GM21423 (cell line): Measurements from ENCODE around the gene ARSD.
"Not testable (repeated sequence)": the region's sequence is repeated elsewhere in the genome, so short reads cannot be mapped to it uniquely, and the experiment has no call there.

Experiments used
- ATAC-seq: cut with Tn5 transposase; IDR thresholded peaks from one replicate; pipeline ENCODE4 v1.9.1; 2021; ENCODE audit warnings: mild to moderate bottlenecking, moderate library complexity; ENCODE audit not compliant: unreplicated experiment

ARSD gene

DNA sequence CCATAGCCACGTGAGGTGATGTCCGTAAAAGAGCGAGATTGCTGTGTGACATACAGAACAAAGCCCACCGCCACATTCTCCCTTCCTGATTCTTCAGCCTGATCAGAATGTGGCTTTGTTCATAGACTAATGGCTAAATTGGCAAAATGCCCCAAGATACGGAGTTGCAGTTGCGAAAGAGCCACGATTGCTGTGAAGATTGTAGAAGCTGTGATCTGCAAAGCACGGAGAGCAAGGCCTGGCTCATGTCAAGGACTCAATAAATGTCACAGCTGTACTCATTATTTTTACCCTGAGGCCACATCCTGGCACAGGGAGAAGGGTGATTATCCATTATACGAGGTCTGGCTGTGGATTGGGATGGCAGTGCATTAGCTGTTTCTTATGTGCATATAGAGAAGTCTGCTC lies 34.2 kb downstream of the ARSD start:
- ATAC-seq, result no peak

DNA sequence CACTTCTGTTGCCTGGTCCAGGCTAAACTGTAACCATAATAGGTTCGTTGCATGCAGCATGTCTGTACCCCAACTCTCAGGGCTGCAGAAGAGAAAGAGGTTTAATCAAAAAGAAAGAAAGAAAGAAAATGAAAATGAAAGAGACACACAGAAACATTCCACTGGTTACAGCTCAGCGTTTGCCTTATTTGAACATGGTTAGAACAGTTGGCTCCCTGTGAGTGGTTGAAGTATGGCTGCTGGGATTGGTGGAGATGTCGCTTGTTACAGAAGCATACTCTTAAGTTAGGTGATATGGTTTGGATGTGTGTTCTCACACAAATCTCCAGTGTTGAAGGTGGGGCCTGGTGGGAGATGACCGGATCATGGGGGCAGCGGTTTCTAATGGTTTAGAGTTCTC lies 36.3 kb downstream of the ARSD start:
- no peak for ATAC-seq

DNA sequence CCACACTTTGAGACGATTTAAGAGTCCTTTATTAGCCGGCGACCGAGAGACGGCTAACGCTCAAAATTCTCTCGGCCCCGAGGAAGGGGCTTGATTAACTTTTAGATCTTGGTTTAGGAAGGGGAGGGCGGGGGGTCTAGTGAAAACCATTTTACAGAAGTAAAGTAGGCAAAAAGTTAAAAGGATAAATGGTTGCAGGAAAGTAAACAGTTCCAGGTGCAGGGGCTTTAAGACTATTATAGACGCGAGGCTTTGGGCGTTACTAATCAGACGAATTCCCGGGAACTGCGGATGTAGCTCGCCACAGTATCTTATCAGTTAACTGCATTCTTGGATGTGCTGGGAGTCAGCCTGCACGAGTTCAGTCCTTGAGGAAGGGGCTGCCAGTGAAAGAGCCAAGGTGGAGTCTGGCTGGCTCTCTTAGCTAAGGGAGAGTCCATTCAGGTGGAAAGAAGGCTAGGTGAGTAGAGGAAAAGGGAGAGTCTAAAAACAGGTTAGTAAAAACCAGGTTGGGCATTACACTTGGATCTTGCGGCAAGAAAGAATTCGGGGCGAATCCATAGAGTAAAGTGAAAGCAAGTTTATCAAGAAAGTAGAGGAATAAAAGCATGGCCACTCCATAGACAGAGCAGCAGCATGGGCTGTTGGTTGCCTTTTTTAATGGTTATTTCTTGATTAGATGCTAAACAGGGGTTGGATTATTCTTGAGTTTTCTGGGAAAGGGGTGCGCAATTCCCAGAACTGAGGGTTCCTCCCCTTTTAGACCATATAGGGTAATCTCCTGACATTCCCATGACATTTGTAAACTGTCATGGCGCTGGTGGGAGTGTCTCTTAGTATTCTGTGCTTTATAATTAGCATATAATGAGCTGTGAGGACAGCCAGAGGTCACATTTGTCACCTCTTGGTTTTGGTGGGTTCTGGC lies 38.3 kb downstream of the ARSD start:
- not testable (repeated sequence) for ATAC-seq

DNA sequence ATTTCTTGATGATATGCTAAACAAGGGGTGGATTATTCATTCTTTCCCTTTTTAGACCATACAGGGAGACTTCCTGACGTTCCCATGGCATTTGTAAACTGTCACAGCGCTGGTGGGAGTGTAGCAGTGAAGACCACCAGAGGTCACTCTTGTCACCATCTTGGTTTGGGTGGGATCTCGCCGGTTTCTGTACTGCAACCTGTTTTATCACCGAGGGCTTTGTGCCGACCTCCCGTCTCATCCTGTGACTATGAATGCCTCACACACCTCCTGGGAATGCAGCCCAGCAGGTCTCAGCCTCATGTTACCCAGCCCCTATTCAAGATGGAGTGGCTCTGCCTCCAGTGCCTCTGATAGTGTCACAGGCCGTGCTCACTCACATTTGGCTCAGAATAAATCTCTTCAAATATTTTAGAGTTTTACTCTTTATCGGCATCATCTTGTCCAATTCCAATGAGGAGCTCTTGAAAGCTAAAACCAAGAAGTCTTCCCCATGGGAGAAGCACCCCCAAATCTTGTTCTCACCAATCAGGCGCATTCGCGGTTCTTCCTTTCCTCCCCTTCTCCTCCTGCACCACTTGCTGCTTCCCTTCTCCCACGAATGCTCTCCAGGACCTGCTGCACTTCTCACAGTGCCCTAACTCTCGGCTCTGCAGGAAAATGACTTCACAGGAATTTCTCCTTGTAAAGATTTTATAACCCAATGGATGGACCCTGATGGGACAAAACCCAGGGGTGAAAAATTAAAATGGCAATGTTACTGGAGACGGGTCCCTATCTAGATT lies 39.2 kb downstream of the ARSD start:
- not testable (repeated sequence) for ATAC-seq

DNA sequence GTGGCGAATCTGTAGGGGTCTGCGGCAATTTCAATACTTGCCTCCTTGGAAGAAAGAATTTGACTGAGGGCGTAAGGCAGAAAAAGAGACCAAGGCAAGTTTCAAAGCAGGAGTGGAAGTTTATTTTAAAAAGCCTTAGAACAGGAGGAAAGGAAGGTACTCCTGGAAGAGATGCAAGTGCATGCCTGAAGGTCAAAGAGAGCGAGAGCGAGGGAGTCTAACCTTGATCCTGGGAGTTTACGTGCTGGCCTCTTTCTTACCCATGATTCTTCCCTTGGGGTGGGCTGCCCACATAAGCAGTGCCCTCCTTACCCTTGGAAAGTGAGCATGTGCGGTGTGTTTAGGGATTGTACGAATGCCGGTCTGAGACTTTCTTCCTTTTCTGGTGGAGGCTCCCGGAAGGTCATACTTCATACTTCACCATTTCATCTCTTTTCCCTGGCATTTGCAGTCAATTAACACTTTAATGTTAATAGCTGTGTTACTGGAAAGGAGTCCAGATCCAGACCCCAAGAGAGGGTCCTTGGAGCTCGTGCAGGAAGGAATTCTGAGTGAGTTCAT lies 40.0 kb downstream of the ARSD start:
- no peak for ATAC-seq

DNA sequence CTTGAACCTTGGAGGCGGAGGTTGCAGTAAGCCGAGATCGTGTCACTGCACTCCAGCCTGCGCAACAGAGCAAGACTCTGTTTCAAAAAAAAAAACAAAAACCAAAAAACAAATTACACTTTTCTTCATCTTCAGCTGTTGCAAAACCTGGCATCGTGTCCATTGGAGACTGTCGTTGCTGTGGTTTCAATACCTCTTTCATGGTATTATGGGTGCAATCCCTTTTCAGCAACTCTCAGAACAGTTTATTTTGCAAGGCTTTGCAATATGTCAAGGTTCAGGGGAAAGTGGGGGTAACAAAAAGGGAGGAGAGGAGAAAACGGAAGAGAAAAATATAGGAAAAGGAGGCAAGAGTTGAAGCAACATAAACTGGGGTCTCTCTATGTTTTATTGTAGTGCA lies 40.8 kb downstream of the ARSD start:
- ATAC-seq, result no peak

DNA sequence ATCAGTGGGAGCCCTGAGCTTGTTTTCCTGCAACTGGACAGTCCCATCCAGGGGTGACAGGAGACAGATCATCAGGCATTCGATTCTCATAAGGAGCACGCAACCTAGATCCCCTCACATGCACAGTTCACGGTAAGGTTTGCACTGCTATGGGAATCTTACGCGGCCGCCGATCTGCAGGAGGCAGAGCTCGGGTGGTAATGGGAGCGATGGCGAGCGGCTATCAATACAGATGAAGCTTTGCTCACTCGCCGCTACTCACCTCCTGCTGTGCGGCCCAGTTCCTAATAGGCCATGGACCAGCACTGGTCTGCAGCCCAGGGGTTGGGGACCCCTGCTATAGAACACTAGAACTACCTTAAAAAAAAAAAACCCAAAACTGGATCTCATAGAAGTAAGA lies 45.4 kb downstream of the ARSD start:
- ATAC-seq, result no peak

DNA sequence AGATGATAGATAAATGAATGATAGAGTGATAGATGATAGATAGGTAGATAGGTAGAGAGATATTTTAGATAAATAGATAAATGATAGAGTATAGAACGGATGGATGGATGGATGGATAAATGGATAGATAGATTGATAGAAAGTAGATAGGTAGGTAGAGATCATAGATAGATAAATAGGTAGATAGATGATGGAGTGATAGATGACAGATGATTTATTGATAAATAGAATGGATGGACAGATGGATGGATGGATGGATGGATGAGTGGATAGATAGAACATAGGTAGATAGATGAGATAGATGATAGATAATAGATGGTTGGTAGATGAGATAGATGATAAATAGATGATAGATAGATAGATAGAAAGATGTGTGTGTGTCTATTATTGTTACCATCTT lies 49.5 kb downstream of the ARSD start:
- no peak for ATAC-seq

DNA sequence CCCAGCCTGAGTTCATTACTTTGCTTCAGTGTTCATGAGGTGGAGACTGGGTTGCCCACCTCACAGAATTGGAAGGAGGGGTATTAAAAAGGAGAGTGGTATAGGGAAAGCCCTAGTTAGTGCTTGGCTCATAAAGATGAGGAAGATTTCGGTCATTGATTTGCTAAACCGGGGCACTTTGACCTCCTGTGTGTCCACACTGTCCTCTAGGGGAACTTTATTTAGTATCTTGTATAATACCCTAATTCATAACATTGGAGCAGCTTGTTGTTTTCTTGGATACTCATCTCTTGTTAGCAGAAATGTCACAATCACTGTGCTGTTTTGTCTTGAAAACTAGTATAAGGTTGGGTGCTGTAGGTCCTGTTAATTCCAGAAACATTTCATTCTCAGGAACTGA lies 50.6 kb downstream of the ARSD start:
- ATAC-seq, result no peak

DNA sequence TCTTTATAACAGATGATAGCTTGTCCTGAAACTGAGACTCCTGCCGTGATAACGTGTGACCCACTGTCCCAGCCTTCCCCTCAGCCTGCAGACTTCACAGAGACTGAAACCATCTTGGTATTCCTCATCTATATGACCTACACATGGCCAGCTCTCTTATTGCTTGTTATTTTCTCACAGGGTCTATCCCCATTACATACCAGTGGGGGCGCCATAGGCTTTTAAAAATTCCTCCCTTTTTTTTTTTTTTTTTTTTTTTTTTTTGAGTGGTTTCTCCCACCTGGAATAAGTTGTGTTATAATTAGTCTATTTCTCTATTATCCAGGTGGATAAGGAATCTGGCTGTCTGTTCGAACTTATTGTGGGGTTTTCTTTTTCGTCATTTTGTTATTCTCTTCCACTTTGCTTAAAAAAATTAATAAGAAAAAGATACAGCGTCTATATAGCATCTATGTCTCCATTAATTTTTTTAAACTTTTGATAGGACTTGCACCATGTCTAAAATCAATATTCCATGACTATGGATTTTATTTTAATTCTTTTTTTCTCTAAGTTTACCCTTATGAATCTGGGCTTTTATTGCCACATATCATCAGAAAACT lies 53.2 kb downstream of the ARSD start:
- no peak for ATAC-seq

DNA sequence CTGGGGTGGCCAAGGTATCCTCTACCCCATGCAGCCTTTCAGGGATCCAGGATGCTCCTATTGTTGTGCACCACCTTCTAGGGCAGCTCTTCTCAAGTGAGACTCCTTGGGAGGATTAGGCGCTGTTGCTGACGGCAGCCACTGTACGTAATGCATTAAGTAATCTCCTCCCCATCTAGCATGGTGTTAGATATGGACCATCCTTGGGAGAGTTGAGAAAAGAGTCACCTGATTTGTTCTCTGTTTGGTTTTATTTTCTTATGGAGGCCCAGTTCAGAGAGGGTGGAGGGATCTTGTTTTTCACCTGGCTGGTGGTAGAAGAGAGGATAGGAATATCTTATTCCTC lies 54.0 kb downstream of the ARSD start:
- ATAC-seq, result no peak

DNA sequence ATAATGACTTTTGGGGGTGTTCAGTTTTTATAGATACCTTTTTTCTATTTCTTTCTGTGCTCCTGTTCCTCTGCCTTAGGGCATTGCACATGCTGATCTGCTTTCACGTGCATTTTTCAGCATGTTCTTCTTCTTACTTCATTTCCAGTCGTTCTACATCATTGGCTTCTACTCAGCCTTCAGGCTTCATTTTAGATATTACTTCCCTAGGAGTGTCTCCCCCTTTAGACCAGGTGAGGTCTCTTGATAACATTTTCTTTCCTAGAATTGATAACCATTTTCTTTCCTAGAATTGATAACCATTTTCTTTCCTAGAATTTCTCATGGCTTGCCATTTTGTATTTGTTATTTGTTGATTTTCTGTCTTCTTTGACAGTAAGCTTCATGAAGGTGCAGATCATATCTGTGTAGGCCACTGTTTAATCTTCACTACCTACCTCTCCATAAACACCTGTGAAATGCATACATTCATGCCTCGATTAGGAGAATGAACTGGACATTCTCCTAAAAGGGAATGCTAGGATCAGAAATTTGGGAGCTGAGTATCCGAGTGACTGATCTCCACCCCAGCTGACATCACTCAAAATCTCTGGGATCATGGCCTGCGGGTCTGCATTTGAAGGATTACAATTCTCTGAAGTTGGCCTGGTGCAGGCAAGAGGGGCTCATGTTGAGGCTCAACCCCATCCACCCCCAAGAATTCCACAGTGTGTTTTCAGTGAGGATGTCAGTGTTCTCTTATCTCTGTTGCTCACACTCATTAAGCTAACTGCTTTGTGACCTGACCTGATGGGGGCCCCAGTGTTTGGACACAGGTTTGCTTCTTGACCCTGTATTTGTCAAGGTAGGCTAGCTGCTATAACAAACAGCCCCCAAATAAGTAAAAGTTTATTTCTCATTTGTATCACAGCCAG lies 54.7 kb downstream of the ARSD start:
- no peak for ATAC-seq

DNA sequence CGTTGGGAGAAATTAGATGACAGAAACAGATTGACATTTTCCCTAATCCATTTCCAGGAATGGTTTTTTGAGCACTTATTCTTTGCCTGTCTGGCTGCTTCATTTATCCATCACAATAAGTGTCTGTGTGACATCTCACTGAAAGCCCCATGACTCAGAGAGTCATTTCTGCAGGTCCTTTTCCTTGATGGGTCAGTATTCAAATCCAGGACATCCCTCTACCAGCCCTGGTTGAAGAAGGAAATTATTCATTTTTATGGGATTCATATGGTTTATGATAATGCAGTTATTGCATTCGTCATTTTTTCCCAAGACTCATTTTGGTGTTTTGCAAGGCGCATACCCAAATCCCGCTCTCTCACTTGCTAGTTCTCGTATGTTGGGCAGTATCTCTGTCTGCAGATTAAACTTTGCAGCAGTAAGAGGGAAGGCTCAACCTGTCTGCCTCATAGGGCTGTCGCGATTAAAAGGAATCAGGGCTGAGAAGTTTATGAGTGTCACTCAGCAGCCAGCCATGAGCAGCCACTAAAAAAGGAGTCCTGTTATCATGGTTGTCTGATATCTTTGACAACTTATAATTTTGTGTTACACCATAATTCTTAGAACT lies 56.4 kb downstream of the ARSD start:
- ATAC-seq, result no peak

DNA sequence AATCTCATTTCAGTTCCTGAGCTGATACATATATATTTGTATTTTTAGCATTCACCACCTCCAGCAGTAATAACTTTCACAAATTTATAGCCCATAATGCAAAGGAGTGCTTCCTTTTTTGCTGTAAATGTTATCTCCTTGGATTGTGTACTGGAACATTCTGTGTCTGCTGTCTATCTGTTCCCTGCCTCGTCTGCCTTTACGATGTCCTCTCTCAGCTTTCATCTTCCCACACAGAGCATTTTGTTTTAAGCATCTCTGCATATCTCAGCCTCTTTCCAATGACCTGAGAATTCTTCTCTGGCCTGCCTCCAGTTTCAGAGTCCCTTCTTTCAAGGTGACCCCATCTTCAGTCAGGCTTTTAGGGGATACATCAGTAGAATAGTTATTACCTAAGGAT lies 57.3 kb downstream of the ARSD start:
- ATAC-seq, result no peak

DNA sequence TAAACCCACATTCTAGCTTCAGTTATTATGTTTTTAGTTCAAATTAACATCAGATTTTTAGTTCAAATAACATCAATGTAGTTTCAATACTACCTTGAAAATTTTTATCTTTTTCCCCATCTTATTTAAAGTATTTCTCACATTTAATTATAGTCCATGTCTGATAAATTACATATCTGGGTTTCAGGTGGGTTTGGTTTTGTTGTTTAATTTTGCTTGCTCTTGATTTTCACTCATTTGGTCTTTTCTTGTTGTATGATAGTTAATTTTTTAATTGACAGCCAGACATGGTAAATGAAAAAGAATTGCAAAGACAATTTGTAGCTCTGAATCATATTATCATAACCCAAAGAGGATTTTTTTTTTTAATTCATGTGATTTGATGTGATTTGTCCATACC lies 58.5 kb downstream of the ARSD start:
- ATAC-seq, result no peak

DNA sequence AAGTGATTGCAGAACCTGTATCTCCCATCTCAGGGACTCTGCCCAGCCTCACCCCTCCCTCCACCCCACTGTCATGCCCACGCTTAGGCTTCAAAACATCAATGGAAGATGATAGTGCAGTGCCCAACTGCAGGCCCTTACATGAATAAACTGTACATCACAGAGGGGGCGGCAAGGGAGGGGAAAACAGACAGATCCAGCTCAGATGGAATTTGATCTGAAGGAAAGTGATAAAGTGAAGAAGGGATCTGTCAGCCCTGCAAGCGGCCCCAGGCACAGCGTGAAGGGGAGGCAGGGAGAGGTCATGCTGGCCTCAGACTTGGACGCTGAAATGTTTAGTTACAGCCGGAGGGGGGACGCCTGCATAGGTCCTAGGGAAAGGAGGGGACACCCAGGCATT lies 61.9 kb downstream of the ARSD start:
- no peak for ATAC-seq

DNA sequence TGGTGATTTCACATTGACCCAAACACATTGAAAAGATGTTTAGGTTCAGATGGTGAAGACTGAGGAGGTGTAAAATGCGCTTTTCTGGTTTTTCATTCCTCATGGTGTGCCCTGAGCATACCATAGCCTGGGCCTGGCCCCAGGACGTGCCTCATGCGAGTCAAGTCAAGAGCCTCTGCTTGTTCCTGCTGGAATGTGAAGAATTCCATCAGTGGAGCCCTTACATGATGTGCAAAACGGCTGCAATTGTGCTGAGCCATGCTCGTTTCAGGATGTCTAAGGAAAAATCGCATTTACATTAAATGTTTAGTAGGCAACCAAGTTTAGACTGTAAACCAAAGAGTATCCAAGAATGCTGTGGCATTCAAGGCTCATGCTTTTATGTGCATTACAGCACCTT lies 65.5 kb downstream of the ARSD start:
- no peak for ATAC-seq

DNA sequence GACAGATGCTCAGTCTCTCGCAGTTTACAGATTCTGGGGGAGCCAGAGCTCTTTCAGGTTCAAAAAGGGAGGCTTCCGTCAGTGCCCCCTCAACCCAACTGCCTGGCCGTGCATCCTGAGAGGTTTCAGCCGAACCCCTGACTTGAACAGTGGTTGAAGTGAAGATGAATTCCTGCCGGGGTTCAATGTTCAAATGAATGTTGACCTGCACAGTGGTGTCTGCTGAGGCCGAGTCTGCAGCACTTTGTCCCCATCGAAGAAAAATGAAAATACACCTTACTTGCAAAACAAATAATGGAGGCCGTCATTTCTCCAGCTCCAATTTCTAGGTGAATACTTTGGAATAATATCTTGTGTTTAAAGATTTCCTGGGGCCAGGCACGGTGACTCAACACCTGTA lies 66.7 kb downstream of the ARSD start:
- no peak for ATAC-seq

DNA sequence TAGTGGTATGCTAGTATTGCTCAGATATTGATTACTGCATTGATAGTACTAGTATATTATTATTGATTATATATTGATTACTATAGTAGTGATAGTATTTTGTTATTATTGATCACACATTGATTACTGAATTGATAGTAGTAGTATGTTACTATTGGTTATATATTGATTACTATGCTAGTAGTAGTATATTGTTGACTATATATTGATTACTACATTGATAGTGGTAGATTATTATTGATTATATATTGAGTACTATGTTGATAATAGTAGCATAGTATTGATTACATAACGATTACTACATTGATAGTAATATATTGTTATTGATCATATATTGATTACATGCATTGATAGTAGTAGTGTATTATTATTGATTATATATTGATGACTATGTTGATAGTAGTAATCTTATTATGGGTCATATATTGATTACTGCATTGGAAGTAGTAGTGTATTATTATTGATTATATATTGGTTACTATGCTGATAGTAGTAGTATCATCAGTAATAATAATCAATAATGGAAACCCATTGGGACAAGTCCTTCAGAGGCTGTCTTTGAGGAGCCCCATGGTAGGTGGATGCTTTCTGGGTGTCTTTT lies 69.8 kb downstream of the ARSD start:
- ATAC-seq, result no peak

DNA sequence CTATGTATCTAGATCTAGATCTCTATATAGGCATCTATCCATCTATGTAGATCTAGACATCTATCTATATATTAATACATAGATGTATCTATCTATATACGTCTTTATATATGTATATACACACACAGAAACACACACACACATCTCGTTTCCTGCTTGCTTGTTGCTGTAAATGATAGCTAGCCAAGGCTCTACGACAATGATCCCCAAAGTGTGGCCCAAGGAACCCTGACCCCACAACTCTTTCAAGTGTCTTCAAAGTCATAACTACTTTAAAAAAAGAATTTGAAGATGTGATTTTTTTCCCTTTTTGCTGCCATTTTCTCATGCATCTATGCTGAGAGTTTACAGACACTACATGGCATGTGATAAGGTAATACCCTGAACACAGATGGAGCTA lies 71.6 kb downstream of the ARSD start:
- no peak for ATAC-seq
